SK-N-SH (cell line): ENCODE measurements around the gene KRTAP22-1. TPM values are rescaled to one million over a fixed set of nuclear protein-coding genes. Genes with fewer than 3 reads are reported as not detected.

Experiments used
- CTCF ChIA-PET: fragments of 300-600, 350-600 bp; formaldehyde crosslinking; extraction: SDS; loops from one replicate; lab custom pipeline; 2021; lab: Yijun Ruan, JAX
- POLR2A ChIA-PET: fragments of 350-600 bp; sonication (Branson Sonifier 250); formaldehyde crosslinking; extraction: SDS; loops from one replicate; lab custom pipeline; 2020; ENCODE audit warnings: antibody characterized with exemption, inconsistent platforms; lab: Yijun Ruan, JAX
- DNase-seq: peaks from one replicate; pipeline ENCODE4 v3.0.0; 2012
- H2AFZ ChIP-seq: fragments of 200-600 bp; sonication (generic); 2 replicates; pipeline ENCODE4 v1.8.1; 2016; ENCODE audit warnings: antibody characterized with exemption, mild to moderate bottlenecking, low read depth
- H3F3A ChIP-seq: fragments of 200-600 bp; sonication (generic); replicated peaks from 2 replicates; pipeline ENCODE3; 2016; ENCODE audit warnings: antibody characterized with exemption, mild to moderate bottlenecking; ENCODE audit not compliant: insufficient read depth
- H3K27ac ChIP-seq, 2 experiments: fragments of 200-500 bp in 1 of 2; fragments of 200-600 bp in 1 of 2; sonication (Bioruptor generic) in 1 of 2; sonication (generic), shearing (Covaris generic) in 1 of 2; 2 replicates each; pipeline versions ENCODE4 v1.5.1 to v1.6.1; 2014 to 2016; ENCODE audit warnings: low read depth in 2 of 2, inconsistent platforms in 1 of 2, low read length in 1 of 2, mild to moderate bottlenecking in 1 of 2, mixed read lengths in 1 of 2
- H3K27me3 ChIP-seq: fragments of 200-600 bp; sonication (generic), shearing (Covaris generic); 2 replicates; pipeline ENCODE4 v1.6.1; 2016; ENCODE audit warnings: mixed run types; ENCODE audit not compliant: insufficient read depth
- H3K36me3 ChIP-seq, 2 experiments: fragments of 200-500 bp in 1 of 2; fragments of 200-600 bp in 1 of 2; sonication (Bioruptor generic) in 1 of 2; sonication (generic) in 1 of 2; replicated peaks in 1 of 2; 2 replicates each; pipeline versions ENCODE3 to v1.5.1; 2014 to 2016; ENCODE audit warnings: low read length in 1 of 2, mild to moderate bottlenecking in 1 of 2; ENCODE audit not compliant: insufficient read depth in 2 of 2, control insufficient read depth in 1 of 2
- H3K4me1 ChIP-seq, 2 experiments: fragments of 200-500 bp in 1 of 2; fragments of 200-600 bp in 1 of 2; sonication (Bioruptor generic) in 1 of 2; sonication (generic), shearing (Covaris generic) in 1 of 2; 2 replicates each; pipeline versions ENCODE4 v1.5.1 to v1.6.1; 2014 to 2016; ENCODE audit warnings: low read depth in 1 of 2, low read length in 1 of 2, mixed run types in 1 of 2; ENCODE audit not compliant: insufficient read depth in 2 of 2, control insufficient read depth in 1 of 2
- H3K4me2 ChIP-seq: fragments of 200-600 bp; sonication (generic), shearing (Covaris generic); 2 replicates; pipeline ENCODE4 v1.6.1; 2017; ENCODE audit warnings: mixed run types
- H3K4me3 ChIP-seq, 2 experiments: fragments of 200-500 bp in 1 of 2; fragments of 200-600 bp in 1 of 2; sonication (Bioruptor generic) in 1 of 2; sonication (generic), shearing (Covaris generic) in 1 of 2; 2 replicates each; pipeline versions ENCODE4 v1.5.1 to v1.8.1; 2014 to 2016; ENCODE audit warnings: low read depth in 2 of 2, inconsistent platforms in 1 of 2, low read length in 1 of 2, mild to moderate bottlenecking in 1 of 2, mixed read lengths in 1 of 2, moderate library complexity in 1 of 2
- H3K79me2 ChIP-seq: fragments of 200-600 bp; sonication (generic); 2 replicates; pipeline ENCODE4 v1.8.1; 2017; ENCODE audit warnings: mild to moderate bottlenecking; ENCODE audit not compliant: insufficient read depth
- H3K9ac ChIP-seq: fragments of 200-600 bp; sonication (generic); 2 replicates; pipeline ENCODE4 v1.6.1; 2017; ENCODE audit warnings: mixed run types
- H3K9me2 ChIP-seq: fragments of 200-600 bp; sonication (generic); 2 replicates; pipeline ENCODE4 v1.6.1; 2017; ENCODE audit warnings: mixed run types
- H3K9me3 ChIP-seq: fragments of 200-600 bp; sonication (generic); 2 replicates; pipeline ENCODE4 v1.6.1; 2017; ENCODE audit warnings: mixed run types, mild to moderate bottlenecking, moderate library complexity
- H4K20me1 ChIP-seq: fragments of 200-600 bp; sonication (generic); 2 replicates; pipeline ENCODE4 v1.6.1; 2017; ENCODE audit warnings: mild to moderate bottlenecking, mixed run types; ENCODE audit not compliant: insufficient read depth
- CTCF ChIP-seq: fragments of 200-600 bp; sonication (generic); IDR thresholded peaks from 2 replicates; pipeline ENCODE4 v1.6.1; 2017; ENCODE audit warnings: antibody characterized with exemption, mild to moderate bottlenecking, moderate library complexity
- EZH2phosphoT487 ChIP-seq: fragments of 200-600 bp; sonication (generic); IDR thresholded peaks from 2 replicates; pipeline ENCODE4 v1.6.1; 2017; ENCODE audit warnings: low read depth, mixed run types, mild to moderate bottlenecking, antibody characterized with exemption, moderate library complexity, borderline replicate concordance
- FOXJ3 ChIP-seq: sonication (generic); formaldehyde crosslinking; IDR thresholded peaks from 2 replicates; pipeline ENCODE4 v1.5.1; 2020; ENCODE audit warnings: mild to moderate bottlenecking, missing genetic modification reagents
- FOXM1 ChIP-seq: IDR thresholded peaks from 2 replicates; pipeline ENCODE4 v1.4.0; 2012; ENCODE audit warnings: low read depth, mild to moderate bottlenecking
- GABPA ChIP-seq: IDR thresholded peaks from 2 replicates; pipeline ENCODE4 v1.4.0; 2012; ENCODE audit warnings: low read depth, mild to moderate bottlenecking
- IRF3 ChIP-seq: fragments of 150-350 bp; IDR thresholded peaks from 2 replicates; pipeline ENCODE4 v1.6.1; 2016; ENCODE audit warnings: mild to moderate bottlenecking, low read depth, low read length
- JUND ChIP-seq: IDR thresholded peaks from 2 replicates; pipeline ENCODE4 v1.4.0; 2012
- MEF2A ChIP-seq: IDR thresholded peaks from 2 replicates; pipeline ENCODE4 v1.4.0; 2012; ENCODE audit warnings: low read depth, borderline replicate concordance
- MXI1 ChIP-seq: IDR thresholded peaks from 2 replicates; pipeline ENCODE4 v1.6.1; 2012; ENCODE audit warnings: mild to moderate bottlenecking, low read depth, low read length, improper control_type of control experiment
- NFIC ChIP-seq: IDR thresholded peaks from 2 replicates; pipeline ENCODE4 v1.4.0; 2012; ENCODE audit warnings: borderline replicate concordance
- NRF1 ChIP-seq: IDR thresholded peaks from 2 replicates; pipeline ENCODE4 v1.6.1; 2012; ENCODE audit warnings: low read depth, mild to moderate bottlenecking, low read length
- REST ChIP-seq: IDR thresholded peaks from 2 replicates; pipeline ENCODE4 v1.6.1; 2012; ENCODE audit warnings: mild to moderate bottlenecking, low read depth, low read length, moderate library complexity
- RFX5 ChIP-seq: IDR thresholded peaks from 2 replicates; pipeline ENCODE4 v1.6.1; 2012; ENCODE audit warnings: mild to moderate bottlenecking, improper control_type of control experiment, low read length
- SIN3A ChIP-seq: IDR thresholded peaks from 2 replicates; pipeline ENCODE4 v1.6.1; 2012; ENCODE audit warnings: low read depth, mild to moderate bottlenecking, low read length, moderate library complexity, borderline replicate concordance
- SMC3 ChIP-seq: IDR thresholded peaks from 2 replicates; pipeline ENCODE4 v1.6.1; 2012; ENCODE audit warnings: low read depth, low read length, improper control_type of control experiment
- TAF1 ChIP-seq: IDR thresholded peaks from 2 replicates; pipeline ENCODE4 v1.6.1; 2012; ENCODE audit warnings: low read depth, mild to moderate bottlenecking, low read length, moderate library complexity, borderline replicate concordance
- TCF12 ChIP-seq: IDR thresholded peaks from 2 replicates; pipeline ENCODE4 v1.4.0; 2012
- TEAD4 ChIP-seq: IDR thresholded peaks from 2 replicates; pipeline ENCODE4 v1.4.0; 2012; ENCODE audit warnings: mild to moderate bottlenecking, borderline replicate concordance; ENCODE audit not compliant: insufficient read depth
- USF1 ChIP-seq: IDR thresholded peaks from 2 replicates; pipeline ENCODE4 v1.4.0; 2012; ENCODE audit warnings: low read depth, borderline replicate concordance
- ZBTB33 ChIP-seq: IDR thresholded peaks from 2 replicates; pipeline ENCODE4 v1.4.0; 2012; ENCODE audit warnings: low read depth, borderline replicate concordance
- WGBS: methylation state at CpG from one replicate; pipeline ENCODE4 v1.1.6; 2017; ENCODE audit warnings: low lambda C conversion rate; 5-methylcytosine and 5-hydroxymethylcytosine counted together
- polyA plus RNA-seq, 3 experiments: library from polyadenylated mRNA; depleted of rRNA; stranded (reverse); fragments of >200 nt; gene quantifications; 2 replicates each; pipeline ENCODE4 v1.2.3, GENCODE V29; 2012

The KRTAP22-1 gene
- polyA plus RNA-seq, 1 of the 3 experiments (the other 2 are of a cell fraction): not detected

GRCh38 chr21:30620522-30620921 is 19.6 kb downstream of the KRTAP22-1 start, which contains the start of gene KRTAP20-4:
TSS of gene KRTAP20-4 (plus strand) at chr21:30620627.
- Histone ChIP-seq H3K79me2 (no peaks in the 10 kb centered on the region), H3K9ac (no peak within 1 kb of the TSS), H3K4me1 (no peaks in the 10 kb centered on the region), H3K9me2 (no peaks in the 10 kb centered on the region), H3F3A (no peaks in the 10 kb centered on the region), H2AFZ (no peak within 1 kb of the TSS), H3K27me3 (no peaks in the 10 kb centered on the region), H3K9me3 (no peaks in the 10 kb centered on the region), H3K4me2 (no peak within 1 kb of the TSS), H4K20me1 (no peaks in the 10 kb centered on the region), H3K27ac (no peak within 1 kb of the TSS; a peak in 1 of 4 replicates), H3K36me3 (no peaks in the 10 kb centered on the region), H3K4me3 (no peak within 1 kb of the TSS)
- no peak for TF ChIP-seq TEAD4
- TF ChIP-seq MXI1: no peak
- no peak for TF ChIP-seq NFIC
- TF ChIP-seq TAF1: no peak
- no peak for TF ChIP-seq SMC3
- no peak for TF ChIP-seq RFX5
- TF ChIP-seq FOXM1: no peak
- no peak for TF ChIP-seq MEF2A
- TF ChIP-seq ZBTB33: no peak
- no peak for TF ChIP-seq SIN3A
- no peak for TF ChIP-seq NRF1
- TF ChIP-seq CTCF: no peak
- no peak for TF ChIP-seq EZH2phosphoT487
- no peak for TF ChIP-seq USF1
- no peak for TF ChIP-seq FOXJ3
- no peak for TF ChIP-seq GABPA
- TF ChIP-seq REST: no peak
- no peak for TF ChIP-seq JUND
- no peak for TF ChIP-seq IRF3
- no peak for TF ChIP-seq TCF12
- 6% methylated on average over 3 of the region's 3 CpGs for WGBS
- CTCF ChIA-PET: no interaction called here
- DNase-seq: no peak
- POLR2A ChIA-PET: no interaction called here
